Measurements from ENCODE around the gene FHAD1.

FHAD1 gene

GRCh38 chr1:15405106-15405850 is 158.3 kb downstream of the FHAD1 start:
- DNase-seq, result no peak

DNA sequence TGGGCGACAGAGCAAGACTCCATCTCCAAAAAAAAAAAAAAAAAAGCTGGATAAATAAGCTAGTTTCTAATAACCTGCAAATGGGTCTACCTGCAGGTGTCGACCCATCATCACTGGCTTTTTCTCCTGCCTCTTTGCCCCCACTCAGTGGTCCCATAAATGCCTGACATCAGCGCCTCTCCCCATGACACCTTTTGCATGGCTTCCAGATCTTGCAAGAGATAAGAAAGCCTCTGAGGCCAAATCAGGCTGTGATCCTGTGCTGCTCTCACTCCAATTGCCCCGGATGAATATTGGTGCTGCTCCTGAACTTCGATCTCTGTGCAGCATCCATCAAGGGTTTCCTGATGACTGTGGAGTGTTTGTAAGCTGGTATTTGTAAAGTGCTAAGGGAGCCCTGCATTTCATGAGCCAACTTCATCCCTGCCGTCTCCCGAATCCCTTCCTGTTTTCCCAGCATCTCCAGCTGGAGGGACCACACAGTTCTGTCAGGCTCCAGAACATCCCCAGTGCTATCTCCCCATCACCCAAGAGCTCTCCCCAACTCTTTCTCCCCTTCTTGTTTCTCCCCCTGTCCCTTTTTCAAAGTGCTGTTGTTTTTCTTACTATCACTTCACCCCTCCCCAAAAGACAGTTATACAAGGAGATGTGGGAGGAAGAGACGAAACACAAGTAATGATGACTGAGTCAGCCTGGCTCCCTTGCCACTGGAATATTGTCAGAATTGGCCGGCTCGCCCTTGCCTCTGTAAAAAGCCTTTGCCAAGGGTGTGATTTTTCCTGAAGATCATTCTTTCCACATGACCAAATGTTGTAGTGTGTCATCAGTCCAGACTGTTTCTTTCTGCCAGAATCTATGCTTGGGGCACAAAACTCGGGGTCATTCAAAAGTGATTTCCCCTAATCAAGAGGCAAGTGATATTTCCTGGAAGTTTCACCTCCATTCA is 159.9 kb downstream of the FHAD1 start:
- no peak for DNase-seq

DNA sequence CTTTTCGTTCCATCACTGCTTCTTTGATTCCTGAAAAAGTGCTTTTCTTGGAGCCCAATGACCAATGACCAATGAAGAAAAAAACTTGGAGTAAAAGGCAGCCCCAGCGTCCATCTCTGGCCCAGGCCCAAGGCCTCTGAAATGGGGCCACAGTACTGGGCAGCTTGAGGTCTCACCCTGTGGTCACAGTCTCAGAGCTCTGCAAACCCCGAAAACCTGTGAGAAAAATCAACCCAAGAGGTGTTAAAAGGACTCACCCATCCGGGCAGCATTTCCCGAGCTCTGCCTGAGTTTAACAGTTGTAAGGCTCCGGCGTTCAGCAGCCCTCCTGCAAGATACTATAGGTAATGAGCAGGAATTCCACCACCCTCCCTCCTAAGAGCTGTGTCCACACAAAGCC is 160.6 kb downstream of the FHAD1 start:
- DNase-seq, result no peak

DNA sequence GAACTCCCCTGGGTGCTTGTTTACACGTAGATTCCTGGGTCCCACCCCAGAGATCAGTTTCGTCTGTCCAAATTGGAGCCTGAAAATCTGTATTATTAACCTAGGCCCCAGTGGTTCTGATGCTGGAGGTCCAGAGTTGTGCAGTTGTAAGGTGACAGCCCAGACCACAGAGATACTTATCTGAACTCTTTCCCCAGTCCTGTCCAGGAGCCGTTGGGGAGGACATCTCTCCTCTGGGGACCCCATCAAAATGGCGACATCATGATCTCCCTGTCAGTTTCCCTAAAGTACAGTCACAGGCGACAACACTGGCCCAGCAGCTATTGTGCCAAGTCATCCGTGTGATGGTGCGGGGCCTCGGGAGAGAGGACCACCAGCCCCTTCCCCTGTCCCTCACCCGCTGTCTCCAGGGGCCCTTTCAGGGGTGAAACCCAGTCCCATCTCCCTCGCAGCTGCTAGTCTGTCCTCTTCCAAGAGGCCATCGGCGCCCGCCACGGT is 161.9 kb downstream of the FHAD1 start:
- DNase-seq, result no peak

- peak; percentile 88 for DNase-seq
These were observed 162.6 kb downstream of the FHAD1 start, which contains the start of gene EFHD2 for GRCh38 chr1:15409388-15410222. EFHD2 (plus strand) TSS chr1:15409888; CDS start chr1:15409972, 84 bp downstream.

GRCh38 chr1:15410223-15410883 is 163.3 kb downstream of the FHAD1 start:
- no peak for DNase-seq

- DNase-seq, result no peak
These were observed 163.8 kb downstream of the FHAD1 start for GRCh38 chr1:15410884-15411245.

- peak; percentile 77 for DNase-seq
These were observed 164.6 kb downstream of the FHAD1 start for GRCh38 chr1:15411593-15412137.

GRCh38 chr1:15412175-15412800 is 165.3 kb downstream of the FHAD1 start:
- DNase-seq, result peak; percentile 72

DNA sequence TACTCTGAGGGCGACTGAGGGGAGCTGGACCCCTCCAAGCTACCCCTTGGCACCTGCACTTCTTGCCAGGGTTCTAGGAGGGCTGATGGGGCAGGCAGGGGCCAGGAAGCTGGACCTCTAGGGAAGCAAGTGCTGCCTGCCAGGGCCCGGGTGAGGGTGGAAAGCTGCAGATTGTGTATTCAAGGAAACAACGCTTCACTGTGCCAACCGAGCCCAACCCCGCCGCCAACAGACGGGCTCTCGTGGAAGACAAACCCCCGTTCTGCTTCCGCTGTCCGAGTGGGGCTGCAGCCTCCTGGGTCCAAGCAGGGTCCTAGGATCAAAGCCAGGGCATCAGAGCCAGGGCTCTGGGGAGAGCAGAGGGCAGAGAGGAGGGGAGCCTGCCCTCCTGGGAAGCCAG is 165.8 kb downstream of the FHAD1 start:
- DNase-seq, result no peak

- no peak for DNase-seq
These were observed 166.8 kb downstream of the FHAD1 start for GRCh38 chr1:15413563-15414444.

DNA sequence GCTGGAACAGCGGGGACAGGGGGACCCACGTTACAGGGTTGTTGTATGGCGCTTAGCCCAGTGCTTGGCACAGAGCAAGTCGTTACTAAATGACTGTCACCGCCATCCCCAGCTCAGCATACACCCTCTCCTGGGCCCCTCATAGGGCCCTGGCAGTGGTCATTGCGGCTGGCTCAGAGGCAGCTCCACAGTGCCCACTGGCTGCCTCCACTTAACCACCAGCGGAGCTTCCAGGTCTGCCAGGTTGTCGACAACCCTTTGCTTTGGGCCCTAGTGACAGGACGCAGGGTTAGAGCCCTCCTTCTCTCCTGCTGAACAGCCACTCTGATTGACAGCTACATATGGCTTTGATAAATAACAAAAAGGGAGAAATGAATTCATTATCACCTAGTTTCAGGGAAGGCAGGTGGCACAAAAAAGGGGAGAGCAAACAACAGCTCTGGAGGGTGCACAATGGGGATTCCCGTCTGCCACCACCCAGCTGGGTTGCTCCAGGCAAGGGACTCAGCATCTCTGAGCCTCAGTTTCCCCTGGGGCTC is 167.5 kb downstream of the FHAD1 start:
- DNase-seq, result no peak

GRCh38 chr1:15417059-15417934 is 170.3 kb downstream of the FHAD1 start:
- DNase-seq, result peak; percentile 75

DNA sequence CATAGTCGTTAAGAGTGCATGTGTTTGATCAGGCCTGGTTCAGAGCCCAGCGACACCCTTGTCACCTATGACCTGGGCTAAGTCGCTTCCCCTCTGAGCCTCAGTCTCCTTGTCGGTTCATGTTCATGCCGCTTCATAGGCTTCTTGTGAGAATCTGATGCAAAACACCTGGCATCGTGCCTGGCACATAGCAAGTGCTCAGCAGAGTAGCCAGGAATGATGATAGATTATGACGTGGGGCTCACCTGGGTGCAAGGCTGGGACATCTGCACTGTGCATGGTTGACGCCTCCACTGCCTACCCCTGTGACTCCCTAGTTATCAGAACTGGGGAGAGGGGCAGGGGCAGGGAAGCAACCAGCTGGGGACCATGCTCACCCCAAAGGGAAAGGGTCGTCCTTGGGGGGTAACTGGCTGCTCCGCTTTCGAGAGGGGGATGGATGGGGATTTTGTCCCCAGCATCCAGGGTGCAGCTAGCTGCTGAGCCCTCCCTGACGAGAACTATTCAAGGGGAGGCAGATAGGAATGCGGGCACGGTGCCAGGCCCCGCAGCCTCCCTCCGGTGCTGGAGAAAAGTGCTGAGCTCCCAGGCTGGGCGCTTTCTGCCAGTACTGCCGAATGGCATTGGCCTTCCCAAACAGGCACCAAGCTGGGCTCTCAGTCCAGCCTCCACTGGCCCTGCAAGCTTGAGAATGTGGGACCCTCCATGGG is 171.9 kb downstream of the FHAD1 start:
- DNase-seq, result no peak

DNA sequence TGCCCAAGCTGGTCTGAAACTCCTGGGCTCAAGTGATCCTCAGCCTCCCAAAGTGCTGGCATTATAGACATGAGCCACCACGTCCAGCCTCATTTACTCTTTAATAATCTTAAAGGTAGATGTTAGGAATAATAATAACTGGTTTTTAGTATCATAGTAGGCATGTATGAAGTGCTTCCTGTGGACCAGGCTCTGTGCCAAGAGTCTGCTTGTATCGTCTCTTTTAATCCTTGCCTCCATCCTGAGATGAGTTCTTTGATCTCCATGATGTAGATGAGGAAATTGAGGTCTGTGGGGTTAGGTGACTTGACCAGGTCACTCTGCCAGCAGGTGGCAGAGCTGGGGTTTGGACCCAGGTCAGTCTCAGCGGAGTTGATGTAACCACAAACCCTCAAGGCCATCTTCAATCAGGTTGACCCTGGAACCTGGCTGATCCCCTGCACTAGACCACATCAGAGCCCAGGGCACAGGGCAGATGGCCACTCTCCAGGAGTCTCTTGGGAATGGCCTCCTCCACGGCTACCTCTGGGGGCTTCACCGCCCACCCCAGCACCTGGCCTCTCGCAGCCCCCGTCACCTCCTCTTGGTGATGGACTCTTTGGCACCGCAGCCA is 173.9 kb downstream of the FHAD1 start:
- DNase-seq, result no peak

- DNase-seq, result no peak
These were observed 175.8 kb downstream of the FHAD1 start for GRCh38 chr1:15422871-15423270.

DNA sequence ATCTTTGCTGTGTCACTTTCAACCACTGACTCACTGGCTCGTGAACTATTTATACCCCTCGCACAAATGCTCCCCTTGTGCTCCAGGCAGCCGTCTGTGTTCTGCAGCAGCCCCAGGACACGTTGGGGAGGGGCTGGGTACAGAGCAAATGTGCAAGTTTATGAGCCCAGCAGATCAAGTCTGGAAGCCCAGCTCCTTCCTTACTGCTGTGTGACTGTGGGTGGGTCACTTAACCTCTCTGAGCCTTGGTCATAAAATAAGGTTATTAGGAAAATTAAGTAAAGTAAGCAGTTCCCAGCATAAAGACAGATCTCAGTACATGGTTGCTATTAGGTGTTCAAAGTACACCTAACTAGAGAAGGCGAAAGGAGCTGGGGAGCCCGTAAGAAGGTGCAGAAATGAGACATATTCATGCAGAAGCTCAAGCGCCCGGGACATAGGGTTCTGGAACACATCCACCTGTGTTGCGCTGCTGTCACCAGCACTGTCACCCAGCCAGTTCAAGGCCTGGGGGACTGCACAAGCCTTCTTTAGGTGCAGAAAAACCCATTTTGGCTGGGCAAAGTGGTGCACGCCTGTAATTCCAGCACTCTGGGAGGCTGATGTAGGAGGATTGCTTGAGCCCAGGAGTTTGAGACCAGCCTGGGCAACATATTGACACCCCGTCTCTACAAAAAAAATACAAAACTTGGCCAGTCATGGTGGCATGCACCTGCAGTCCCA is 176.5 kb downstream of the FHAD1 start:
- no peak for DNase-seq
